Hindlimb muscle (tissue), 1 donor: ENCODE results near the gene SCNN1A. TPM values are rescaled to one million over a fixed set of nuclear protein-coding genes. Genes with fewer than 3 reads are reported as not detected.

ENCODE experiments used
- DNase-seq: peaks from one replicate; pipeline ENCODE4 v3.0.0-alpha.2; 2013
- polyA plus RNA-seq: library from polyadenylated mRNA; unstranded; fragments of 120-200 nt; gene quantifications from one replicate; pipeline ENCODE4 v1.2.1, GENCODE V29; 2013; ENCODE audit not compliant: insufficient read length

SCNN1A gene
- polyA plus RNA-seq, 1 donor = 0.49 TPM

GRCh38 chr12:6383572-6384498 is 8.5 kb upstream of the SCNN1A start, which contains the start of gene LTBR:
Gene LTBR (plus strand): TSS chr12:6384162. CDS start chr12:6384359, 197 bp downstream.
- DNase-seq = peak; percentile 93

DNA sequence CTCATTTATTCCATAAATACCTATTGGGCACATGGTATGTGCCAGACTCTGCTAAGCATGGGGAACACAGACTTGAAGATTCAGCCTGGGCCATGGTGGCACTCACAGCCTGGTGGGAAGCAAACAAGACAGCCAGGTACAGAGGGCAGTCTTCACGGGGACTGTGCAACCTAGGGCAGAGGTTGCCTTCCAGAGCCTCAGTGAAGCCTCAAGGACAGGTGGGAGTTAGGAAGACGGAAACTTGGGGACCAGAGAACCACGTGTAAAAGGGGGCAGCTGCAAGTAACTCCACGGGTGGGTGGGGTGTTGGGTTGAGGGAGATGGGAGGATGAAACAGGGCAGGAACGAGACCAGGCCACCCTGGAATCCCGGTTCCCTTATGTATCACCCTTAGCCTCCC is 7.6 kb upstream of the SCNN1A start:
- no peak for DNase-seq

DNA sequence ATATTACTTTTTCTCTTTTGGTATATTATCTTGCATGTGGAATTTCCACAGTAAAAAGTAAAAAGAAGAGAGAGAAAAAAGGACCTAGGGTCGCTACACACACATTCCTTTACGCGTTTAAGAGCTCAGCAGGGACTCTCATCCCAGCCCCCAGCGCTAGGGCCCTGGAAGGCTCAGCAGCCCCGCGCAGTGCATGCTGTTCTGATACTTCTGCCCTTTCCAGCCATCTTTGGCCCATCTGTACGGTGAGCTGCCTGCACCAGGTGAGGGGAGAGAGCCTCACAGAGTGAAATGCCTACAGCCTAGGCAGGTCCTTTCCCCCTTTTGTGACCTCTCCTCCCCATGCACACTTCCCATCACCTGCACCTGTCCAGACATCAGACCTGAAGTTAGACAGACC is 7.0 kb upstream of the SCNN1A start:
- no peak for DNase-seq

DNA sequence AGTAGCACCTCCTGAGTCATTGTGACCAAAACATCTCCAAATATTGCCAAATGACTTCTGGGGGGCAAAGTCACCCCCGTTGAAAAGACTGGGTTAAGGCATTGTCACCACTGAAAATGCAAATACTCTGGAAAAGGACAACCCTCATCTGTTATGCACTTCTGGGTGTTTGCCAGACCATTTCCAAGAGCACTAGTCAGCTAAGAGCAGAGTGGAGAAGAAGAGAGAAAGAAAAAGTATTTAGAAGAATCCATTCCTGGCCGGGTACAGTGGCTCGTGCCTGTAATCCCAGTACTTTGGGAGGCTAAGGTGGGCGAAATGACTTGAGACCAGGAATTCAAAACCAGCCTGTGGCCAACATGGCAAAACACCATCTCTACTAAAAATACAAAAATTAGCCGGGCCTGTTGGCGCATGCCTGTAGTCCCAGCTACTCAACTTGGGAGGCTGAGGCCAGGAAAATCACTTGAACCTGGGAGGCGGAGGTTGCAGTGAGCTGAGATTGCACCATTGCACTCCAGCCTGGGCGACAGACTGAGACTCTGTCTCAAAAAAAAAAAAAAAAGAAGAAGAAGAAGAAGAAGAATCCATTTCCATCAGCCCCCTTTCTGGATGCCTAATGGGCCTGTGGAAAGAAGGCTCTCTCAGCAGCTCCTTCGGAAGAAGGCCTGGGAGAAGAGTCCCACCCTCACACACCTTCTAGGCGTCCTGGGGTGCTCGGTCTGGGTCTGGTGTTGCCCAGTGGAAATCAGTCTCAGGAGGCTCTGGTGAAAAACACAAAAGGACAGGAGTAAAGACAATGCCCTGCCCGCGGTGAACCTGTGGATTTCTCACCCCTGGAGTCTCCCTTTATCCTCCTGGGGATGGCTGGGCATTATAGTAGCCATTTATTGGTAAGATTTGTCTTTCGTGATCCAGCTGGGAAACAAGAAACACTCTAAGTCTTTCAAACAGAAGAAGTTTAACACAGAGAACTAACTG is 5.1 kb upstream of the SCNN1A start:
- no peak for DNase-seq

DNA sequence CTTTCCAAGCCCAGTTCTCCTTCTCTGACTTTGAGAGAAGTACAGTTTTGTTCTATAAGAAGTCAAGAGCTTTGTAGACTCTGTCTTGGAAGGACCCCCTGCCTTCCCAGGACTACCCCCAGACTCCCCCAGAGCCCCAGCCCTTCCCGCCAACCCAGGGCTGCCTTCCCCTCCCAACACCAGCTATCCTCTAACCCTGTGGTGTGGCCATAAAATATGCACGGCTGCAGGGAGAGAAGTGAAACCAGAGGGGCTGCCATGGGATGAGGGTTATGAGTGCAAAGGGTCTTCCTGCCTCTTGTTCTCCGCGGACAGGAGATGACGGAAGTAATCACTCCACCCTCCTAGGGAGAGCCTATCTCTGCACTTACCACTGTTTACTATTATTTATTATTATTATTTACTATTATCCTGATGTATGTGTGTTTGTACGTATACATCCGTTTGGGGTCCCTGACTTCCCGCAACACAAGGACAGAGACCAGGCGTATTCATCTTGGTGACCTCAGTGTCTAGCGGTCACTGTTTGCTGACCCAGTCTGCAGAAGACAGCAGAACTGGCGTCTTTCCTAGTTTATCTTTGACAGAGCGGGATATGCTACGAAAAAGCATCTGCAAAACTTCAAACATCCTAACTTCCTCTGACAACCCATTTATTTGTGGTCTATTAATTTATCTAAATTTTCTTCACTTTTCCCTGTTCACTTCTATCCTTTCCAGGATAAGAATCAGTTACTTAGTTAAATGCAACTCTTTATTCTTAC is 3.5 kb upstream of the SCNN1A start:
- DNase-seq = no peak

- DNase-seq = no peak
These were observed 2.3 kb upstream of the SCNN1A start for GRCh38 chr12:6377667-6377994.

- DNase-seq = no peak
These were observed 1.7 kb upstream of the SCNN1A start for GRCh38 chr12:6376870-6377666.

- peak; percentile 36 for DNase-seq
These were observed 911 bp upstream of the SCNN1A start for GRCh38 chr12:6376079-6376869.

DNA sequence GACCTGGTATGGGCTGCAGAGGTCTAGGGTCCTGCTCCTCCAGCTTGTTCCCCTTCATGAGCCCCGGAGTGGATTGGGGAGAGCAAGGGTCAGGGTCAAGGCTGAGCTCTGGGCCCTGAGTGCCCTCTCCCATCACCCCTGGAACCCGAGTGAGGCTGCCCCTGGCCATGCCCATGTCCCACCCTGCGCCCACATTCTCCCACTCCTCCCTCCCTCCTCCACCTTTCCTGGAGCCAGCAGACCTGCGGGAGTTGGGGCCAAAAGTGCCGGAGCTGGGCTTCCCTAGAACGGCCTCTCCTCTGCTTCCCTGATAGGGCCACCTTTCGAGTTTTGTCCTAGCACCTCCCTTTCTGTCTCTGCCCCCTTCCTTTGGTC is 590 bp downstream of the SCNN1A start:
- DNase-seq = no peak

GRCh38 chr12:6374028-6374785 is 1.2 kb downstream of the SCNN1A start:
- DNase-seq = no peak

DNA sequence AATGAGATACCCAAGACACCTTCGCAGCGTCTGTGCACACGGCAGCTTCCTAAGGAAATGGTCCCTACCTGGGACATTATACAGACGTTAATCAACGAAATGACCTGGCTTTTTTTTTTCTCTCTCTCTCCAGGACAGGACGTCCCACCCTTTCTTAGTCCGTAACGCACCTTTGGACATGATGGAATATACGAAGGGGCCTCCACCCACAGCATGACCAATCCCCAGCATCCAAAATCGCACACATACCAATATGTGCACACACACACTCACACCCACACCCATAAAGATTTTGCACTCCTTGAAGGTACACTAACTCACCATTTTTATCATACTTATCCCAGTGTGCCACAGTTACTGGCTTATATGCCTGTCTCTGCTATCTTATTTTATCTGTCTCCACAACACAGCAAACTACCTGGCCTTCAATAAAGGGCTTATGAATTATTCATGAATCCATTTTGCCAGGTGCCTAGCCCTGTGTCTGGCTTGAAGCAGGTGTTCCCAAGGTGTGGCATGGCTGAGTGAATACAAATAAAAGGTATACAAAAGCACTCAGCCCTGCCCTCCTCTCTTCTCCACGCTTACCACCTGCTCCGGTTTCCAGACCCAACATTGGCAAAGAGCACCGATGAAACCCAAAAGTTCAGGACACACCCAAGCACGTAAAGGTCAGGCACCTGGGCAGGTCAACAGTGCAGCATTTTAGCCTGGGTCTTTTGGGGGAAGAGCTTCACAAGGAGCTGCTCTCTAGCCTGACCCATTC is 2.2 kb downstream of the SCNN1A start:
- no peak for DNase-seq

GRCh38 chr12:6372403-6373003 is 2.9 kb downstream of the SCNN1A start:
- no peak for DNase-seq

DNA sequence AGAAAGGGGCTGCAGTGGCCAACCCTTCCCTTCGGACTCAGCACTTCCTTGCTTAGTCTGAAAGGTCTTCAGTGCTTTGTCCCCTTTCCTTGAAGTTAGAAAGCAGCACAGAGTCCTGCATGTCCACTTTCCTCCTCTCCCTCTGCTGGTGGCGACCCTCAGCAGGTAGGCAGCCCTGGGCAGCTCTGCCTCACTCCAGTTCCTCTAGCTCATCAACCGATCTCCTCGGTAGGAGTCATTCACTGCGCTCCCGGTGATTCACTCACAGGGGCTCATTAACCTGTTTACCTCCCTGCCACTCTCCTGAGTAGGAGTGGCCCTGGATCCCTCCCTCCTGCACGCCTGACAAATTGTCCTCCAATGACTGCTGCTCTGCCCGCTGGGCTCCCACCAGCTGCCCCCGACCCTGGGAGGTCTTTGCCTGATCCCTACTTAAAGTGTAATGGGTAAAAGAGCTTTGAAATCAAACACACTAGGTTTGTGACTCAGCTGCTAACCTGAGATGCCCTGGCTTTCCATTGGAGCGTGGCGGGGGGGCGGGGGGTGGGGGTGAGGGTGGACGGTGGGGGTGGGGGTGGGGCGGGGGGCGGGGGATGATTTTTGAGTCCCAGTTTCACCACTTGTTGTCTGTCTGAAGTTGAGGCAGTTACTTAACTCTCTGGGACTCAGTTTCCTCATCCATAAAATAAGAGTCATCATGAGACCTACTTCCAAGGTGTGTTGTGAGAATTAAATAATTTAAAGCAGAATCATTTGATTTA is 4.2 kb downstream of the SCNN1A start:
- DNase-seq = no peak

DNA sequence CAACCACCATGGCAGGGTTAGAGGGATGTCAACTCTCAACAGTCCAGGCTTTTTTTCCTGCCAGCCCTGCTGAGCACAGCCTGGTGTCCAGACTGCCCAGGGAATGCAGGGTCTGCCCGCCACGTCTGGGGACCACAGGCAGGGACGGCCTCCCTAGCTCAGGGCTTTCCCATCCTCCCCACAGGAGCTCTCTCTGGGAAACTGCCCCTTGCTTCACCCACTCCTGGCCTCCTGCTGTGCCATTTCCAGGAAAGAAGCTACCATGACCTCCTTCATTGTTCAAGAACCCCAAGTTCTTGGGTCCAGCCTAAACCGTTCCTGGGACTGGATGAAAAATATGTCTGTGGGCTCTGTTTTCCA is 4.8 kb downstream of the SCNN1A start:
- DNase-seq = no peak

DNA sequence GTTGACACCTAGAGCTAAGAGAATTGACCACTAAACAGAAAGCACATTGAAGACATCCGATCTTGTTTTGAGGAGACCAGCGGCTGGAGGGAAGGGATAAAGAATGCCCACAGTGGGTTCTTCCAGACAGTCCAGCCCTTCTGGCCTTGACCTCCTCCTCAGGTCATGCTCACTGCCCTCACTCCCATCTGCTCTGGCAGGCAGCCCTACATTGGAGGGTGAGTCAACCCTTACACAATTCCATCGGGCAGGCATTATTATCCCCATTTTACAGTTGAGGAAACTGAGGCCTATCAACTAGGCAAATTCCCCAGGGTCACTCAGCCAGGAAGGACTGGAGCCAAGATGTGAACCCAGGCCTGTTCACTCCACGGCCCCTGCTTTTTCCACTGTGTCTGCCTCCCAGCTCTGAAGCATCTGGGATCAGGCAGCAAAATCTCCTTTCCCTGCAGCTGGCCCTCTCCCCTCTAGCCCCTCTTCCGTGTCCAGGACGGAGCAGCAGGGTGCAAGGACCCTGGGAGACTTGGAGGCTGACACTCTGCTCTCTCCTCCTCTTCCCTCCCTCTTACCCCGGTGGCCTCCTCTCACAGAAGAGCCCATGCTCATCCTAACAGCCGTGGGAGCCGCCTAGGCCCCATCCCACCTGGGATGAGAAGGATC is 5.3 kb downstream of the SCNN1A start:
- DNase-seq = no peak

GRCh38 chr12:6368906-6369525 is 6.3 kb downstream of the SCNN1A start:
- no peak for DNase-seq
